ENCODE measurements around the gene VSTM2B.

The VSTM2B gene

DNA sequence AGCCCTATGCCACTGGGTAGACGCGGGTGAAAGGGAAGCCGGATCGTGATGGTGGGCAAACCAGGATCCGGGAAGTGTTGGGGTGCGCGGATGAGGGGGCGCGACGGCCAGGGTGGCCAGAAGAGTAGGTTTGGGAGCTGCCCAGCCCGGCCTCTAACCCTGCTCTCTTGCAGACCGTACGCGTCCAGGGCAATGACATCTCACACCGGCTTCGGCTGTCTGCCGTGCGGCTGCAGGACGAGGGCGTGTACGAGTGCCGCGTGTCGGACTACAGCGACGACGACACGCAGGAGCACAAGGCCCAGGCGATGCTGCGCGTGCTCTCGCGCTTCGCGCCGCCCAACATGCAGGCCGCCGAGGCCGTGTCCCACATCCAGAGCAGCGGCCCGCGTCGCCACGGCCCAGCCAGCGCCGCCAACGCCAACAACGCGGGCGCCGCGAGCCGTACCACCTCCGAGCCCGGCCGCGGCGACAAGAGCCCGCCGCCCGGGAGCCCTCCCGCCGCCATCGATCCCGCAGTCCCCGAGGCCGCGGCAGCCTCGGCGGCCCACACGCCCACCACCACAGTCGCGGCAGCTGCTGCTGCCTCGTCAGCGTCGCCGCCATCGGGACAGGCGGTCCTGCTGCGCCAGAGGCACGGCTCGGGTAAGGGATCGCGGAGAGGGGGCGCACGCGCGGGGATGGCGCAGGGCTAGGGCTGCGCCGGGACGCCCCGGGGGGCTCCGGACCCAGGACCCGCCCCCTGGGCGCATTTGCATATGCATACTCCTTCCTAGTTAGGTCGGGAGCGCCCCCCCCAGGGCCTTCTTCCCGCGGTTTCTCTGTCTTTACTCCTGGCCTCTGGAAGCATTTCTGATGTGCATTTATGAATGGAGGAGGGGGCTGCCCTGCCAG lies 4.1 kb downstream of the VSTM2B start:
- no peak overlapping the region for H3K27ac Mint-ChIP-seq
- peaks cover 6% of the 10 kb centered on the region for H3K36me3 Mint-ChIP-seq
- no peaks in the 10 kb centered on the region for H3K9me3 Mint-ChIP-seq
- H3K27me3 Mint-ChIP-seq = peaks cover 86% of the 10 kb centered on the region
- ATAC-seq = no peak
- no peak overlapping the region for H3K4me3 Mint-ChIP-seq
- peaks cover 20% of the 10 kb centered on the region for H3K4me1 Mint-ChIP-seq

DNA sequence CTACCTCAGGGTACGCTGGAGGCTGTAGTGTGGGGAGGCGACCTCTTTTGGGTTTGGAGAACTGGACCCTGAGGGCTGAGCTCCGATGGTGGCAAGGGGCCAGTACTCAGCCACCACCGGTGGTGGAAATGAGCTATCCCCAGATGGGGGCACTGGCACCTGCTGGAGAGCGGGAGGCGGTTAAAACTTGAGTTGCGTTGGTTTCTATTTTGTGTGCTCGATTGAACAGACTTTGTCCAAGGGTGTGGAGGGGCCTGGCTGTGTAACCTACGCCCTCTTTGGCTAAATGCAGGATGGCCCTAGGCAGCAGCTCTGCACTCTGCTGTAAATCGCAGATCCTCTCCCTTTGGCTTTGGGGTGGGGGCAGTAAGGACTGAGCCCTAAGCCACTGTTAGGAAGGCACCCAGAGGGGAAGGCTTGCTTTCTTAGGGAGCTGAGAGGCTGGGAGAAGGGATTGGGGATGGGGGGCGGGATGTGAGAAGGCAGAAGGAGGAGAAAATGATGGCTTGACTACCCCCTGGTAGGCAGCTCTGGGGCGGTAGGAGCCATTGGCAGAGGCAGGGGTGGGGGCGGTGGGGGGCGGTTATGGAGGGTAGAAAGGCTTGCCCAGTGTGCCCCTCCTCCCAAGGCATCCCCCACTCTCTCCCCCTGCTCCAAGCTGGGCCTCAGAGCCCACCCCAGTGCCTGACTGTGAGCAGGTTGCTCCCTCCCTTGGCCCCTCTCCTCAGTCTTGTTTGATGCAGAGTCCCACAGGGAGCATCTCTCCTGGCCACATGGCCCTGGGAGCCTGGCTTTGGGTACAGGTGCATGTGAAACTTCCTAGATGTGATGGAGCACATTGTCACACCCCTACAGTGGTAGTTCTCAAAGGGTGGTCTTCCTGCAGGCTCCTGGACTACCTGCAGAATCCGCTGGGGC lies 5.0 kb downstream of the VSTM2B start:
- Mint-ChIP-seq H3K4me1 (peaks cover 20% of the 10 kb centered on the region), H3K27me3 (peaks cover 86% of the 10 kb centered on the region), H3K9me3 (no peaks in the 10 kb centered on the region), H3K36me3 (peaks cover 6% of the 10 kb centered on the region), H3K27ac (no peak overlapping the region), H3K4me3 (no peak overlapping the region)
- ATAC-seq = no peak

DNA sequence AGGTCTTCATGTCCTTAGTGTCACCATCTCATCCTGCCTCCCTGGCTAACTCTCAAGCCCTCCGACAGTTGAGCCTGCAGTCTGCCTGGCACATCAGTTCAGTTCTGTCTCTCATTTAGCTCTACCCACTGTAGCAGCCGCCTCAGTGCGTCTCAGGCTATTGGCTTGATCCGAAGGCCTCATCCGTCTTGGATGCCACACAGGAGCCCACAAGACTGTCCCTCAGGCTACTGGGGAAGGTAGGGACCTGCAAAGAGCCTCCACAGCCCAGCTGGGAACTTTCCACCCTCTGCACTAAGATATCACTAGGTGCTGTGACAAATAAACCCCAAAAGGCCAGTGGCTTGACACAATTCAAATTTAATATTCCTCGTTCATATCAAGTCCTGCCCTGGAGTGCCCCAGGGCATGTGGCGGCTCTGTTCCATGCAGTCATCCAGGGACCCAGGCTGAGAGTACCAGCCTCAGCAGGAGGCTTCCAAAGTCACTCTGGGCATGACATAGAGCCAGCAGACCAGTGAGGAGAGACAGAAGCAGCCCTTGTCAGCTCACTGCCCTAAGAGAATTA lies 5.7 kb downstream of the VSTM2B start:
- Mint-ChIP-seq H3K36me3 (peaks cover 6% of the 10 kb centered on the region), H3K4me1 (peaks cover 20% of the 10 kb centered on the region), H3K4me3 (no peak overlapping the region), H3K9me3 (no peaks in the 10 kb centered on the region), H3K27me3 (peaks cover 85% of the 10 kb centered on the region), H3K27ac (no peak overlapping the region)
- ATAC-seq = no peak

DNA sequence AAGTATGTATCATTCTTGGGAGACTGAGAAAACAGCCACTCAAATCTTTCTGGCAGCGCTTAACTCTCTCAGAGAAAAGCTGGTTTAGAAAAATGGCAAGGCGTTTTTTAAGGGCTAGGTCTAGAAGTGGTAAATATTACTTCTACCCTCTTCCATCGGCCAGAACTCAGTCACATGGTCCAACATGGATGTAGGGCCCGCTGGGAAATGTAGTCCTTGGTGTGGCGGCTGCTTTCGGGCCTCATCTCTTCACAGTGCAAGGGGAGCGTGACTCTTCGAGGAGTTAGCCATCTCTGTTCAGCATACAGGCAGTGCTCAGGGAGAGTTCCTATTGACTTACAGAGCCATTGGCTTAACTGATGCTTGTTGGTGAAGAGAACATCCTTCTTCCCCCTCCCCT lies 6.3 kb downstream of the VSTM2B start:
- Mint-ChIP-seq H3K4me1 (peaks cover 20% of the 10 kb centered on the region), H3K27ac (no peak overlapping the region), H3K27me3 (peaks cover 85% of the 10 kb centered on the region), H3K4me3 (no peak overlapping the region), H3K9me3 (no peaks in the 10 kb centered on the region), H3K36me3 (peaks cover 6% of the 10 kb centered on the region)
- ATAC-seq = no peak

DNA sequence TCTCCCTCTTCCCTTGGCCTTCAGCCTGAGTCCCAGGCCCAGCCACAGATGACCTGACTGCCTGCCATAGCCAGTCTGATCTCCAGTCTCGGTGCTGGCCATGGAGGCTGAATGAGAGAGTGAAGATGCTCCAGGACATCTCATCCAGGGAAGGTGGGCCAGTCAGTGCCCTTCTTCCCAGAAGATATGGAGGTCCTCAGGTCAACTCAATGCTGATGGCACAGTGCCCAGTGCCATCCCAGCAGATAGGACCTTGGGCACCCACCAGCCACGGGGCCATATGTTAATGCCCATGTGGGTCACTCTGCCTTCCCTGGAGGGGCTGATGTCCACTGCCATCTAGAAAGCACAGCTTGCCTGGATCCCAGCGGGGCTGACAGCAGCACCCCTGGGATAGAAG lies 7.2 kb downstream of the VSTM2B start:
- H3K4me1 Mint-ChIP-seq = peaks cover 13% of the 10 kb centered on the region
- peaks cover 77% of the 10 kb centered on the region for H3K27me3 Mint-ChIP-seq

DNA sequence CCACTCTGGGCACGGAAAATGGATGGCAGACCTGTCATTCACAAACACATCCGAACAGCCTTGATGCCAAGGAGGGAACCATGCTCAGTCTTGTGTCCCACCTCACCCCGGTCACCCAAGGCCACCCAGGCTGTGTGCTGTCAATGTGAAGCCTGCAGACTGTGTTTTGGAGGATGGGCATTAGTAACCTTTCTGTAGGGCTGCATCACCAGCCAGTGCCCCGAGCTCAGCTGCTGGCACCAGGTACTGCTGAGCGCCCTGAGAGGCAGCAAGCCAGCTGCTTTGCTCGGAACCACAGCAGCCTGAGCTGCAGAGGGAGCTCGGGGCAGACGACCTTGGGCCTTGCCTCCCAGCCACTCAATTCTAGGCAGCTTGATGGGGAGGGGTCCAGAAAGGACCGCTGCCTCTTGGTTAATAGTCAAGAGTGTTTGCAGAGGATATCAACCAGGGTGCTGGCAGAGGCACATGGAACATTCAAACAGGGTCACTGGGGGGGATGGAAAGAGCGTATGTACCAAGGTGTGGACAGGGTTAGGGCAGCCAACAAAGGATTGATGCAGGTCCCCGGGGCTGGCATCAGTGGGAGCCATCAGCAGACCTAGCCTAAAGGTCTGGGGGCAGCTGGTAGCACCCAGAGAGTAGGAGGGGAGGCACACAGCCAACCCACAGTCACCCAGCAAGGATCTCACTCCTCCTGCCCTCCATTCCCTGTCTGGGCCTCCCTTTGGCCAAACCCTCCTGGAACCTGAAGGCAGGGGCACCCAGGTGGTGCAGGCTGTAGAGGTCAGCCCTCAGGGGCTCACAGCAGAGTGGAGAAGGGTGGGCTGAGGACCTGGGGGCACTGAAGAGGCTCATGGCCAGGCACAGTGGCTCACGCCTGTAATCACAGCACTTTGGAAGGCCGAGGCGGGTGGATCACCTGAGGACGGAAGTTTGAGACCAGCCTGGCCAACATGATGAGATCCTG lies 8.1 kb downstream of the VSTM2B start:
- Mint-ChIP-seq H3K4me1 (peaks cover 4% of the 10 kb centered on the region), H3K27ac (no peak overlapping the region), H3K27me3 (peaks cover 68% of the 10 kb centered on the region), H3K9me3 (peaks cover 5% of the 10 kb centered on the region), H3K36me3 (no peaks in the 10 kb centered on the region), H3K4me3 (no peak overlapping the region)
- ATAC-seq = no peak

More for the DNA sequence above, 7.2 kb downstream of the VSTM2B start:
- Mint-ChIP-seq H3K9me3 (peaks cover 1% of the 10 kb centered on the region), H3K4me3 (no peak overlapping the region), H3K27ac (no peak overlapping the region), H3K36me3 (peaks cover 2% of the 10 kb centered on the region)
- no peak for ATAC-seq

DNA sequence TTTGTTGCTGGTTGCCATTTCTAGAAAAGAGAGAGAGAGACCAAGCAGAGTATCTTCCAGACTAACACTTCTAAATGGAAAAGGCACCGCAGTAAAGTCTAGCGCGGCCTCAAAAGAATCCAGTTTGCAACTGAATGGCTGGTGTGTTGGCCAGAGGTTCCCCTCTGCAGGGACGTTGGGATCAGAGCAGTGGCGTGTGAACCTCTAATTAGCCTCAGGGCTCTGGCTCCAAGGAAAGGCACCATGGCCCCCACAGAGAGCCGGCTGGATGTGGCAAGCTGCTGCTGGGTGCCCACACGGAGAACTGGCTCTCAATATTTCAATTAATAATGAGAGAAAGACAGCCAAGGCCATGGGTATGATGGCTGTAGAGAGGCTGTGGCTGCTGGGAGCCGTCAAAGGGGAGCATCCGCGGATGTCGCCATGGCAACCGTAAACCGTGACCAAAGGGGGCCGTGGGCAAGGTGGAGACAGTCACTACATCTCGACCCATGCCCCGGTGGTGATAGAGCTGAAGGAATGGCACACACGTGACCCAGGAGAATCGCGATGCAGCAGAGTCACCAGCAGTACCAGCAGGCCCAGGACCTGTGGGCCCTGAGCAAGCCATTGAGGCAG lies 9.5 kb downstream of the VSTM2B start:
- H3K9me3 Mint-ChIP-seq = peaks cover 5% of the 10 kb centered on the region
- peaks cover 55% of the 10 kb centered on the region for H3K27me3 Mint-ChIP-seq
- no peak overlapping the region for H3K4me3 Mint-ChIP-seq
- no peak for ATAC-seq
- H3K27ac Mint-ChIP-seq = no peak overlapping the region
- H3K36me3 Mint-ChIP-seq = no peaks in the 10 kb centered on the region
- H3K4me1 Mint-ChIP-seq = no peaks in the 10 kb centered on the region

DNA sequence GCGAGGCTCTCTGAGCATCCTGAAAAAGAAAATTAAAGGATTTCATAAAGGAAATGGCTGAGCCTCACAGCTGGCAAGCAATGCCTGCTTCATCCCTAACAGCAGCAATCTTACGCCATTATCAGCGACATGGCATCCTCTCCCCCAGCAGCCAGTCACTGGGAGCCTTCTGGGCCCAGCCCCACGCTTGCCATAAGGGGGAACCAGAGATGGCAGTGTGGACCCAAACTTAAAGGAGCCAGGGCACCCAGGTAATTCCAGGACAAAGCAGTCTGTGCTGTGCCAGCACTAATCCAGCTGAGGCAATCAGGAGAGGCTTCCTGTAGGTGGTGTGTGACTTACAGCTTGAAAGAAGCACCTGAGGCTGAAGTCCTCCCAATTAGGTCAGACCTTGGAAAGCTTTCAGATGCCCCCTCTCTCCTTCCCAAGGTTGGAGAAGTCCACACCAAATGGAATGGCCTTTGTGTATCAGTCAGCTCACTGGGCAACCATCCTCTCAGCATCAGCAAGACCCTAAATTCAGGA lies 10.3 kb downstream of the VSTM2B start:
- H3K4me3 Mint-ChIP-seq = no peak overlapping the region

DNA sequence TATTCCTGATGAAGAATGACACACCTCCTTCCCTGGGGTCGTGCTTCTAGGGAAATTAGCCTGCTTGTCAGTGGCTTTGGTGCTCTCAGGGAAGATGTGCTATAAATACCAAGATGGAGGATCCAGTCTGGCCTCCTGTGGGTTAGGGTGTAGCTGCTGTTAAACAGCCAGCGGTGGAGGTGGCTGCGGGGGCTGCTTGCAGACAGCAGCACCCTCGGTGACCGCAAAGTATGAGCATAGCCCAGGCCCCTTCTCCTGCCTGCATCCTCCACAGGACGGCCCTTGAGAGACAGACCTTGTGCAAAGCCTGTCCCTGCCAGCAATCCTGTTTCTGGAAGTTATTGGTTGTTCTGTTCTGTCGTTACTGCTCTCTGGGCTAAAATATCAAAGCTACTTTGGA lies 11.4 kb downstream of the VSTM2B start:
- ATAC-seq = no peak
- Mint-ChIP-seq H3K4me1 (no peaks in the 10 kb centered on the region), H3K27me3 (peaks cover 36% of the 10 kb centered on the region), H3K27ac (no peak overlapping the region), H3K36me3 (no peaks in the 10 kb centered on the region), H3K9me3 (peaks cover 5% of the 10 kb centered on the region), H3K4me3 (no peak overlapping the region)

More for the DNA sequence above, 10.3 kb downstream of the VSTM2B start:
- peaks cover 5% of the 10 kb centered on the region for H3K9me3 Mint-ChIP-seq
- H3K4me1 Mint-ChIP-seq = no peaks in the 10 kb centered on the region
- H3K36me3 Mint-ChIP-seq = no peaks in the 10 kb centered on the region
- H3K27me3 Mint-ChIP-seq = peaks cover 48% of the 10 kb centered on the region
- H3K27ac Mint-ChIP-seq = no peak overlapping the region
- ATAC-seq = no peak

DNA sequence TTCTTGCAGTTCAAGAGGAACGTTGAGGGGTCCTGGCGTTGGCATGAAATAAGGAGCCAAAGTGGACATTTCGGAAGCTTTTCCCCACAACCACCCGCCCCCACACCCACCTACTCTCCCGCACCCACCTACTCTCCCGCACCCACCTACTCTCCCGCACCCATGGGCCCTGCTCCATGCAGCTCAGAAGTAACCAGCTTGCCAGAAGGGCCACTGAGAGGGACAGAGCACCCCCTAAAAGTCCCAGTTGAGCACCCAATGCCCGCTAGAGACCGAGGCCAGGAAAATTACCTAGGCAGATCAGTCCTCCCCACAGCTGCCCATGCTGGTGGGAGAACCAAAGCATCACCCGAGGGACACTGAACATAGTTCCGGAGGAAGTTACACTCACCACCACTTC lies 11.8 kb downstream of the VSTM2B start:
- ATAC-seq = no peak
- H3K36me3 Mint-ChIP-seq = no peaks in the 10 kb centered on the region
- peaks cover 5% of the 10 kb centered on the region for H3K9me3 Mint-ChIP-seq
- H3K4me1 Mint-ChIP-seq = no peaks in the 10 kb centered on the region
- H3K27ac Mint-ChIP-seq = no peak overlapping the region
- peaks cover 32% of the 10 kb centered on the region for H3K27me3 Mint-ChIP-seq
- H3K4me3 Mint-ChIP-seq = no peak overlapping the region

DNA sequence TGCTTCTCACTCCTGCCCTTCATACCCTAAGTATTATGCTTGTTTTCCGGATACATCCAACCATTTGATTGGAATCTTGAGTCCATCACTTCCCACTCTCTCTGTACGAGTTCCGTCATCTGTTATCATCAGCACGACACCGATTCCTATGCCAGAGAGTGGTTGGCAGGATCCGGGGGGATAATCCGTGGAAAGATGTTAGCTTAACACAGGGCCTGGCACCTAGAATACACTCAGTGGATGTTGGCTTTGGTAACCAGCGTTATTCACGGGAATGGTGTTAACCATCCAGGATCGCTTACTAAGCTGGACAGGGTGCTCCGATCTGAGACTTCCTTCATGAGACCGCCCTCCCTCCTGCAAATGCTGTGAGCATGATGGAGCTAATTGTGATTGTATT lies 12.4 kb downstream of the VSTM2B start:
- Mint-ChIP-seq H3K4me3 (no peak overlapping the region), H3K4me1 (no peaks in the 10 kb centered on the region), H3K9me3 (peaks cover 5% of the 10 kb centered on the region), H3K27ac (no peak overlapping the region), H3K36me3 (no peaks in the 10 kb centered on the region), H3K27me3 (peaks cover 27% of the 10 kb centered on the region)
- no peak for ATAC-seq

DNA sequence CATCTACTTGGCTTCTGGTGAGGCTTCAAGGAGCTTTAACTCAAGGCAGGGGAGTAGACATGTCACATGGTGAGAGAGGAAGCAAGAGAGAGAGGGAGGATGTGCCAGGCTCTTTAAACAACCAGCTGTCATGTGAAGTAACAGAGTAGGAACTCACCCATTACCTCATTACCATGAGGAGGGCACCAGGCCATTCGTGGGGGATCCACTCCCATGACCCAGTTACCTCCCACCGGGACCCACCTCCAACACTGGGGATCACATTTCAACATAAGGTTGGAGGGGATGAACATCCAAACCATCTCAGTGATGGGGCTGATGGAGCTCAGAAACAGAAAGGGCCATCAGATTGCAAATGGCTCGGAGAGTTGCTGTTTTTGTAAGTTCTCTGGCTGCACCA lies 12.9 kb downstream of the VSTM2B start:
- no peak overlapping the region for H3K4me3 Mint-ChIP-seq
- peaks cover 5% of the 10 kb centered on the region for H3K9me3 Mint-ChIP-seq
- ATAC-seq = no peak
- H3K27me3 Mint-ChIP-seq = peaks cover 22% of the 10 kb centered on the region
- no peaks in the 10 kb centered on the region for H3K4me1 Mint-ChIP-seq
- H3K27ac Mint-ChIP-seq = no peak overlapping the region
- no peaks in the 10 kb centered on the region for H3K36me3 Mint-ChIP-seq

DNA sequence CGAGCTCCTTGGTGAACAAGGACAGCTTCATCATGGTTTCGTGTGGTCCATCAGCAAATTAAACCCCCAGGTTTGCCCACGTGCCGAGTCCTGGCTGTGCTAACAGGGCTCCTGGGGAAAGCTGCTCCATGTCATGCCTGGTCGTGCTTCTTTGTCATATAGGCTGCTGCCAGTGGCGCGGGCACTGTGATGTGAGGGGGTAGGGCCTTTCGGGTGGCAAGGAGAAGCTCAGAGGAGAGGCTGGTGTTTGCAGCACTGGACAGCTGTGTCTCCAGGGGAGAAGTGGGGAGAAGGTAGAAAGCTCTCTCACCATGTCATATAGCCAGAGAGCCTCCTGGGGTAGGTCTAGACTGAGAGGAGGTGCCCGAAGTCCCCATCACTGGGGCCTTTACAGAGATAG lies 13.3 kb downstream of the VSTM2B start:
- no peaks in the 10 kb centered on the region for H3K4me1 Mint-ChIP-seq
- peaks cover 17% of the 10 kb centered on the region for H3K27me3 Mint-ChIP-seq
- ATAC-seq = no peak
- H3K36me3 Mint-ChIP-seq = no peaks in the 10 kb centered on the region
- peaks cover 5% of the 10 kb centered on the region for H3K9me3 Mint-ChIP-seq
- H3K4me3 Mint-ChIP-seq = no peak overlapping the region
- H3K27ac Mint-ChIP-seq = no peak overlapping the region

DNA sequence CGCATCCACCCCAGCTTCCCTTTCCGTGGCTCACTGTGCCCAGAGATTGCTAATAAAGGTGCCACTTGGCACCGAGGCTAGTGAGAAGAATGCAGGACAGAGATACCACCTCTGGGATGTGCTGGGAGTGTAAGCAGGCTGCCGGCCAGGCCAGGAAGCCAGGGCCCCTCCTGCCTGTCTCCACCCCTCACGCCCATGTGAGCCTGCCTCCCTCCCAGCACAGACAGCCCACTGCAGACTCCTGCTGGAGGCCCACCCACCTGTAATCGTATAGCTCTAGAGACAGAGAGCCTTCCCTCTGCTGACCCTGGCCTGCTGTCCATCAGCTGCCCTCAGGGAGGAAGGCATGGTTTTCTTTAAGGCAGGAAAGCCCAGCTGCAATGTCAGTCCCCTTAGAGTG lies 13.9 kb downstream of the VSTM2B start:
- ATAC-seq = no peak
- Mint-ChIP-seq H3K4me3 (no peak overlapping the region), H3K27ac (no peak overlapping the region), H3K27me3 (peaks cover 11% of the 10 kb centered on the region), H3K9me3 (peaks cover 5% of the 10 kb centered on the region), H3K4me1 (no peaks in the 10 kb centered on the region), H3K36me3 (no peaks in the 10 kb centered on the region)
